ENCODE results near the gene TFR2.

Gene TFR2

DNA sequence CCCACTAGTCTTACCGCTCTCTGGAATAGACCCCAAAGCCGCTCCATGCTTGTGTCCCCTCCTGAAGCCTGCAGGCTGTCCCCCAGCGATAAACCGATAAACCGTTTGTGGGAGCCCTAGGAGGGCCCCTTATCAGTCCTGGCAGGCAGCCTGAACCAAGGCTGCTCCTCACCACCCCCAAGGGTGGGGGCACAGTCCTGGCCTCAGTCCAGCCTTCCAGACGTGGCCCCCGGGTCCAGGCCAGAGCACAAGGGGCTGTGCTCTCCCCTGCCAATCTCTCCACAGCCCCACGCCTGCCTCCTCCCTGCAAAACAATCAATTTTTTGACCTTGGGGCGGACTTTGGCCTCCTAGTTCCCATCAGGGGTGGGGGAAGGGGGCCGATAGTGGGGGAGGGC lies at the start of gene TFR2:
Gene TFR2, minus strand, starts transcription at position 90 of the 397 bp plus-strand sequence. Its CDS starts 43 bp downstream, at position 47.
- DNase-seq: no peak

DNA sequence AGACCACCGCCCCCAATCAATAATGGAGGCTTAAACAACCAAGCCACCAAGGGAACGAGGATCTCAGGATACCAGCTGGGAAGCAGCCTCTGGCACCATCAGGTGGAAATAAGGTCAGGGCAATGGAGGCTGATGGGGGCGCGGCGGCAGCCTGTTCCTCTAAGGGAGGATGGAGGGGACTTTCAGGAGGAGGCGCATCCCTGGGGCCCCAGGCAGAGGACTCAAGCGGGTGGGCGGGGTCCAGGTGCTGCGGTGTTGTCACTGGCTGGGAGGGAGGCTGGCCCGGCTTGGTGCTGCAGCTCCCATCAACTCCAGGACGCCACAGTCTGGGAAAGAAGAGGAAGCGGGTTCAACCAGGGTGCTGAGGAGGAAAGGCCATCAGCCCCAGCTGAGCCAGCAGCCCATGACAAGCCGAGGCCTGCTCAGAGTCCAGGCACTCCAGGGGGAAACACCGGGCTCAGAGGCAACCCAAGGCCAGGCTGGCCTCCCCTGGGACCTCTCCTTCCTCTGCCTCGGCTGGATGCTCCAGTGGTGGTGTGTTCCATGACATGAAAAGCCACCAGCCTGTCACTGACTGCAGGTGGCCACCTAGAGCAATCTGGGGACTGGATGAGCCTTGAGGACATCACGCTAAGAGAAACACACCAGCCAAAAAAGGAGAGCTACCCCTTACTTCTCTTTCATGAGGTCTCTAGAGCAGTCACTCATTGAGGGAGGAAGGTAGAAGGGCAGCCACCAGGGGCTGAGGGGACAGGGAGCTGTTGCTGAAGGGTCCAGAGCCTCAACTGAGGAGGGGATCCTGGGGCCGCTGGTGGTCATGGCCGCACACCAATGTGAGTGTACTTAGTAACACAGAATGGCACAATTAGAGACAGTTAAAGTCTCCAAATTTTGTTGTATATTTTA lies 48.1 kb upstream of the TFR2 start:
- DNase-seq: no peak

DNA sequence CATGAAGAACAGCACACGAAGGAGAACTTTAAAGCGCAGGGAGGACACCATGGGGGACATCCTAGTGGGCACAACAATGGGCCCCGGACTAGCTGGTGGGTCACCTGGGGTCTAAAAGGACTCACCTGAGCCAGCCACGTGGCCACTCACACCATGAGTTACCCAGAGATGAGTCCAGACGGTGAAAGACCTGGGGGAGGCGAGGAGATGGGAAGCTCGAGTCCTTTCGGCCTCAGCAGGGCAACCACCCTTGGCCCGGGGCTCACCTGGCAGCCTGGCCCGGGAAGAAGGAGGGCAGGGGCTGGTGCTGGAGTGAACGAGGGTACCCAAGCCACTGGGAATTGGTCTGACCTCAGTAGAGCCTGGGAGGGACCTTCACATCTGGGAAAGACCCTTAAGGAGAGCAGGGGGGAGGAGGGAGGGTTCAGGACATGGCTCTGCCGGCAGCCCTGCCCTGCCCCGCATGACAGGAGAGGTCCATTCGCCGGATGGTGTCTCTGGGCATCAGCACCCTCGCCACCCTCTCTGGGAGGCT lies 47.0 kb upstream of the TFR2 start:
- no peak for DNase-seq

DNA sequence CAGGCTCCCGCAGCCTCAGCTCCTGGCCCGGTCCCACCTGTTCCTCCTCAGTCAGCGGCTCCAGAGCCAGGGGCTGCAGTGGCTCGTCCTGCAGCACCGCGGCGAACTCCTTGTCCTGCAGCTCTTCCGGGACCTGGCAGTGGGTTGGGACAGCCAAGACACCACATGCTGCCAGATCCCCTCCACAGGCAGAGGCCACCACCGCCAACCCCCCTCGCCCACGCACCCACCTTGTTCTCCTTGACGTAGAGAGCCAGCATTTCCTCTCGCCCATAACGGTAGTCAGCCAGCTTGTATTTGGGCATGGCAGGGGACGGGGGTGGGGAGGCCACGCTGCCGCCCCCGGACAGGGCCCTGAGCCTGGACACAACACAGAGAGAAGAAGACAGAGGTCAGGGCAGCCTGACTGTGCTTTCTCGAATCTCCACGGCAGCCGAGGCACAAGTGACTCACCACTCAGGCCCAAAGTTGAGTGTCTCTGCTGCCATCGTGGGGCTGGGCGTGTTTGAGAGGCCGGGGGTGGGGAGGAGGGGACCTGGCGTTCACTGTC lies 46.5 kb upstream of the TFR2 start:
- DNase-seq: no peak

DNA sequence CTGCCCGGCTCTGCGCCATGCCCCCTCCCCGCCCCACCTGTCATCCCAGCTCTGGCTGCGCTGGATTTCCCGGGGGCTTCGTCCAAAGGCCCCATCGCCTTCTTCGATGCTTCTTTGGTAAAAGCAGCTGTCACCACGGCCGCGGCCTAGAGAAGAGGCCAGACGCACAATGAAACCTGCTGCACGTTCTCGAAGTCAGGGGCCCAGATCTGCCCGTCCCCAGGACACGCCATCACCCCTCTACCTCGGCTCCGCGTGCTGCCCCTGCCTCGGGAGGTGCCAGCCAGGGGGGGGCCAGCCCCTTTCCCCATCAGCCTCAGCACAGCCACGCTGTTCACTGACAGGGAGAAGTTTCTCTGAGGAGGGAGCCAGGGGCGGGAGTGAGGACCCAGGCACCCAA lies 45.9 kb upstream of the TFR2 start:
- no peak for DNase-seq

- no peak for DNase-seq
These were observed 45.5 kb upstream of the TFR2 start for GRCh38 chr7:100686822-100687211.

GRCh38 chr7:100686201-100686821 lies 45.0 kb upstream of the TFR2 start:
- DNase-seq: no peak

GRCh38 chr7:100685631-100686145 lies 44.3 kb upstream of the TFR2 start:
- no peak for DNase-seq

GRCh38 chr7:100685049-100685605 lies 43.8 kb upstream of the TFR2 start:
- no peak for DNase-seq

GRCh38 chr7:100684534-100685042 lies 43.2 kb upstream of the TFR2 start:
- no peak for DNase-seq

DNA sequence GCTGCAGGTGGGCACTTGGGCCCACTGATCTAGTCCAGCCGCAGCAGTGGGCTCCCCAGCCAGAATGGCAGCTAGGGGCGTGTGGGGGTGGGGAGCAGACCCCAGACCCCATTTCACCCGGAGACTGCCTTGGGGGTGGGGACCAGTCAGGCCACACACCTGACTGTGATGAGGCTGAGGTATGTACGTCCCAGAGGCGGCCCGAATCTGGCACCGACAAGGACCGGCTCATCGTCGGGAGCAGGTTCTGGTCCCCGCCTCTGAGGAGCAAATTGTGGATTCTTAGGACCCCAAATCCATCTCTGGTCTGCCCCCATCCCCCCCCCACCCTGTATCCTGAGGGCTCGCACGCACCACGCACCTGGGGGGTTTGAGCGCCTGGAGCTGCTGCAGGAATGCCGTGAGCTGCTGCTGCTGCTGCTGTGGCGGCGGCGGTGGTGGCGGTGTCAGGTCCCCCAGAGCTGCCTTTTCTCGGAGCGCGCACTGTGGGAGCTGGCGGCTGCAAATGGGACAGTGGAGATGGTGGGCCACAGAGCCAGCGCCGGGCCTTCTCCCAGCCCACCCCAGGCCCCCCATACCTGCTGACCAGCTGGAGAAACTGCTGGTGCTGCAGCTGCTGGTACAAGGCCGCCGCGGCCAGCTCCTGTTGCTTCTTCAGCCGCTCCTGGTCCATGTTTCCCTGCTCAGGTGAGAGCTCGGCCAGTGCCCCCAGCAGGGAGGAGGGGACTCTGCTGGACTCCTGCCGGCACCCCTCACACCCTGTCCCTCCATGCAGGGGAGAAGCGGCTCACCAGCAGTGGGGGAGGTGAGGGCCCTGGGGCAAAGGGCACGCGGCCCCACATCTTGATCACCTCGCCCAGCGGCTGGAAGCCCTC lies 42.5 kb upstream of the TFR2 start:
- DNase-seq: no peak

GRCh38 chr7:100682991-100683658 lies 41.8 kb upstream of the TFR2 start:
- no peak for DNase-seq

GRCh38 chr7:100682228-100682741 lies 40.9 kb upstream of the TFR2 start:
- DNase-seq: peak; percentile 73

DNA sequence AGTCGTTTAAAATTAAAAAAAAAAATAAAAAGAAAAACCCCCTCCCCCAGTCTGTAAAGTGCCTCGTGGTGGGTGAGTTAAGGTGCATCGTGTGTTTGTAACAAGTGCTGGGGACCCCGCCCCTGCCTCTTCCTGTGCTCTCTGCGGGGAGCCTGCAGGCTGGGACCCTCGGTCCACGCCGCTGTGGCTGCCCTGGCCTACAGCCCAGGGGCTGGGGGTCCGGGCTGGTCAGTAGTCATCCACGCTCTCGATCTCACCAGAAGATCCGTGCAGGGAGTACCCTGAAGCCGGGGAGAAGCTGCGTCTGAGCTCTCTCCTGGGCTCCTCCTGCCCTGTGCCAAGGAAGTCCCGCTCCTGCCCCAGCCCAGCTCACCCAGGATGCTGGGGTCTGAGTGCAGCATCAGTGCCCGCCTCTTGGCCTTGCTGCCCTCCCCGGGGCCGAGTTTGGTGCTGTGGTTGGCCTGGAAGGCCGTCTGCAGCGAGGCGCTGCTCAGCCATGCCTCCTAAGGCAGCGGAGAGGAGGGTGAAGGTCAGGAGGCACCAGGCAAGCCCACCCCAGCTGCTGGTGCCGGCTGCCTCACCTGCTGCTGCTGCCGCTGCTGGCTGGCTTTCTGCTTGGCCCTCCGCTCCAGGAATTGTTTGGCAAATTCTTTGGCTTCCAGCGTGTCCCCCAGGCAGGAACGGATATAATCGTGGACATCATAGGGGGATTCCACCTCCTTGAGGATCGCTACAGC lies 40.3 kb upstream of the TFR2 start:
- no peak for DNase-seq

GRCh38 chr7:100680576-100681271 lies 39.4 kb upstream of the TFR2 start:
- DNase-seq: no peak

- no peak for DNase-seq
These were observed 38.7 kb upstream of the TFR2 start for GRCh38 chr7:100679927-100680575.

- DNase-seq: no peak
These were observed 38.0 kb upstream of the TFR2 start for GRCh38 chr7:100679129-100679926.

DNA sequence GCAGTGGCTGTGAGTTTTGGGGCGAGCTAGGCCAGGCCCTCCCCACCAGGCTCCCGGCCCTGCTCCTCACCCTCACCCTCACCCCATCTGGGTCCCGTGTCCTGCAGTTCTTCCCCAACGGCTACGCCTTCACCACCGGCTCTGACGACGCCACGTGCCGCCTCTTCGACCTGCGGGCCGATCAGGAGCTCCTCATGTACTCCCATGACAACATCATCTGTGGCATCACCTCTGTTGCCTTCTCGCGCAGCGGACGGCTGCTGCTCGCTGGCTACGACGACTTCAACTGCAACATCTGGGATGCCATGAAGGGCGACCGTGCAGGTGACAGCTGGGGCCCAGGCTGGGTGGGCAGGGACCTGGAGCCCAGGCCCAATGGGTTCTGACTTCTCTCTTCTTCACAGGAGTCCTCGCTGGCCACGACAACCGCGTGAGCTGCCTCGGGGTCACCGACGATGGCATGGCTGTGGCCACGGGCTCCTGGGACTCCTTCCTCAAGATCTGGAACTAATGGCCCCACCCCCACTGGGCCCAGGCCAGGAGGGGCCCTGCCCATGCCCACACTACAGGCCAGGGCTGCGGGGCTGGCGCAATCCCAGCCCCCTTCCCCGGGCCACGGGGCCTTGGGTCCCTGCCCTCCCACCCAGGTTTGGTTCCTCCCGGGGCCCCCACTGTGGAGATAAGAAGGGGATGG lies 37.1 kb upstream of the TFR2 start:
- DNase-seq: no peak
